RWPE1 (cell line): ENCODE data around the gene USP17L11.
"Not testable (repeated sequence)": the region's sequence is repeated elsewhere in the genome, so short reads cannot be mapped to it uniquely, and the experiment has no call there.

Experiments used
- CTCF ChIA-PET: fragments of 350-600 bp; sonication (Branson Sonifier 250); formaldehyde crosslinking; extraction: SDS; loops from one replicate; lab custom pipeline; 2021; lab: Yijun Ruan, JAX
- POLR2A ChIA-PET: fragments of 400-600 bp; formaldehyde crosslinking; extraction: SDS; loops from one replicate; lab custom pipeline; 2020; ENCODE audit warnings: antibody characterized with exemption; ENCODE audit not compliant: low non-redundant PET; lab: Yijun Ruan, JAX
- DNase-seq: peaks from one replicate; pipeline ENCODE4 v3.0.0; 2012; ENCODE audit warnings: low spot score
- H3K27ac ChIP-seq: fragments of 450-650 bp; 2 replicates; pipeline ENCODE4 v1.5.1; 2017

USP17L11 gene

DNA sequence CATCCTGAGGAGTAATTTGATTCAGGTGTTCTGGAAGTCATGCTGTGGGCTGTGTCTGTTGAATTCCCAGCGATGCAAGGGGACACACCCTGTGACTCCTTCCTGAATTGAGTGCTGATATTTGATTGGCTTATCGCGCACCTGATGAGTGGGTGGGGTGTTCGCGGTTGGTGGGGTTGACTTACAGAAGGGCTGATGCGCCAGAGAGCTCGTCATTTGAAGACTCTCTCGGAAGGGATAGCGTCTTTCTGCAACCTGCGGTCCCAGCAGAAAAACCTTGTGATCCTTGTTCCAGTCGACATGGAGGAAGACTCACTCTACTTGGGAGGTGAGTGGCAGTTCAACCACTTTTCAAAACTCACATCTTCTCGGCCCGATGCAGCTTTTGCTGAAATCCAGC is 47.4 kb downstream of the USP17L11 start, which contains the start of gene USP17L21:
TSS of gene USP17L21 (plus strand) at position 301 of the 400 bp plus-strand sequence. CDS start at position 301, 0 bp downstream.
- CTCF ChIA-PET, DNase-seq, POLR2A ChIA-PET, H3K27ac ChIP-seq: not testable (repeated sequence)
